Pancreas (tissue), 10 donors: ENCODE results near the gene PEAR1. TPM values are rescaled to one million over a fixed set of nuclear protein-coding genes. Genes with fewer than 3 reads are reported as not detected.

Experiments used
- ATAC-seq, 4 donors: fragments of 200-7000 bp; cut with Tn5 transposase; one replicate each; pipeline versions ENCODE4 v1.8.0 to v1.9.1; 2020; ENCODE audit warnings: mild to moderate bottlenecking in 4 of 4, moderate library complexity in 4 of 4
- DNase-seq, 6 donors: peaks; one replicate each; pipeline ENCODE4 v3.0.0-alpha.2; 2020
- FAIRE-seq: peaks from 2 replicates; lab custom pipeline; 2012; peaks lifted over from hg19 to GRCh38; lab: Jason Lieb, UNC
- H3K27ac ChIP-seq, 4 donors: fragments of 200-600 bp; sonication (generic); 1 replicate in 3 of 4; 2 replicates in 1 of 4; pipeline versions ENCODE4 v1.5.0 to v1.8.0; 2020
- H3K27me3 ChIP-seq, 4 donors: fragments of 200-600 bp; one replicate each; pipeline ENCODE4 v1.8.0; 2021
- H3K36me3 ChIP-seq, 3 donors: fragments of 200-600 bp; sonication (generic) in 1 of 3; one replicate each; pipeline versions ENCODE4 v1.5.0 to v1.8.0; 2020 to 2021
- H3K4me1 ChIP-seq, 3 donors: fragments of 200-600 bp; one replicate each; pipeline ENCODE4 v1.8.0; 2021
- H3K4me3 ChIP-seq, 4 donors: fragments of 200-600 bp; sonication (generic) in 2 of 4; one replicate each; pipeline versions ENCODE4 v1.5.0 to v1.8.0; 2020 to 2021
- H3K9me3 ChIP-seq, 4 donors: fragments of 200-600 bp; one replicate each; pipeline ENCODE4 v1.8.0; 2021
- WGBS, 2 donors: extraction: QIAGEN DNeasy Blood & Tissue Kit; methylation state at CpG; one replicate each; pipeline ENCODE4 v1.1.7; 2013; 5-methylcytosine and 5-hydroxymethylcytosine counted together
- intact Hi-C, 3 donors: fragments of 100-400 bp; cut with DNase I; formaldehyde crosslinking; loops; one replicate each; pipeline versions ENCODE4 v1.11.1 to v1.14.2; 2022
- polyA plus RNA-seq, 2 donors: library from polyadenylated mRNA; stranded (reverse); fragments of 200-250 nt; gene quantifications; one replicate each; pipeline ENCODE4 v1.2.3, GENCODE V29; 2013
- total RNA-seq, 6 donors: library from RNA; stranded (reverse); fragmentation: NEBNext Ultra II Directional in 4 of 6; extraction: Animal tissue kit (Norgen Biotek cat#: 25700) in 4 of 6; gene quantifications; one replicate each; pipeline versions ENCODE4 v1.2.1 to v1.2.4, GENCODE V29; 2021 to 2023
- TF ChIP-seq, protein P1 (sequence below), 4 donors: fragments of 200-600 bp; sonication (generic) in 3 of 4; IDR thresholded peaks; one replicate each; pipeline versions ENCODE4 v1.5.0 to v1.8.0; 2021; ENCODE audit warnings: antibody characterized with exemption in 4 of 4
- donor health status: healthy with polysubstance abuse.
- donor health status: DM: no; HTN: no; CAD: no; lungs with moderate emphysema.
- donor health status: DM: no; HTN: no; CAD: no.
- donor health status: control.
- donor health status: control.
- donor health status: Bipolar disorder and iron deficiency.
- donor health status: DM: yes; HTN: yes; CAD: no.
- donor health status: DM: no; HTN: no; CAD: no.
- donor health status: DM: no; HTN: no; CAD: no.
- donor health status: DM: yes; HTN: yes; CAD: no.

The PEAR1 gene
- total and polyA plus RNA-seq, 8 donors, result 1.7 to 7.1 (median 3.4) TPM

GRCh38 chr1:156931211-156931952, 37.9 kb downstream of the PEAR1 start:
- peak in 2 of 4 donors; percentile 29 to 31 for ATAC-seq
- H3K27me3 ChIP-seq, result peaks cover 0 to 4% (median 0%) of the 10 kb centered on the region in 4 donors
- peak in 1 of 6 donors; percentile 37 for DNase-seq
- 41 to 53% methylated on average over 11 of the region's 11 CpGs for WGBS, 2 donors
- no peak overlapping the region for H3K27ac ChIP-seq
- H3K9me3 ChIP-seq, result no peaks in the 10 kb centered on the region
- peak overlapping the region in 1 of 4 donors; percentile 5 for H3K4me3 ChIP-seq
- no peak for FAIRE-seq
- TF ChIP-seq, protein P1, sequence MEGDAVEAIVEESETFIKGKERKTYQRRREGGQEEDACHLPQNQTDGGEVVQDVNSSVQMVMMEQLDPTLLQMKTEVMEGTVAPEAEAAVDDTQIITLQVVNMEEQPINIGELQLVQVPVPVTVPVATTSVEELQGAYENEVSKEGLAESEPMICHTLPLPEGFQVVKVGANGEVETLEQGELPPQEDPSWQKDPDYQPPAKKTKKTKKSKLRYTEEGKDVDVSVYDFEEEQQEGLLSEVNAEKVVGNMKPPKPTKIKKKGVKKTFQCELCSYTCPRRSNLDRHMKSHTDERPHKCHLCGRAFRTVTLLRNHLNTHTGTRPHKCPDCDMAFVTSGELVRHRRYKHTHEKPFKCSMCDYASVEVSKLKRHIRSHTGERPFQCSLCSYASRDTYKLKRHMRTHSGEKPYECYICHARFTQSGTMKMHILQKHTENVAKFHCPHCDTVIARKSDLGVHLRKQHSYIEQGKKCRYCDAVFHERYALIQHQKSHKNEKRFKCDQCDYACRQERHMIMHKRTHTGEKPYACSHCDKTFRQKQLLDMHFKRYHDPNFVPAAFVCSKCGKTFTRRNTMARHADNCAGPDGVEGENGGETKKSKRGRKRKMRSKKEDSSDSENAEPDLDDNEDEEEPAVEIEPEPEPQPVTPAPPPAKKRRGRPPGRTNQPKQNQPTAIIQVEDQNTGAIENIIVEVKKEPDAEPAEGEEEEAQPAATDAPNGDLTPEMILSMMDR (IDR thresholded peaks at IDR 0.05), result no peak
- no peaks in the 10 kb centered on the region for H3K4me1 ChIP-seq
- H3K36me3 ChIP-seq, result no peaks in the 10 kb centered on the region
- intact Hi-C loops, result no loop called here

DNA sequence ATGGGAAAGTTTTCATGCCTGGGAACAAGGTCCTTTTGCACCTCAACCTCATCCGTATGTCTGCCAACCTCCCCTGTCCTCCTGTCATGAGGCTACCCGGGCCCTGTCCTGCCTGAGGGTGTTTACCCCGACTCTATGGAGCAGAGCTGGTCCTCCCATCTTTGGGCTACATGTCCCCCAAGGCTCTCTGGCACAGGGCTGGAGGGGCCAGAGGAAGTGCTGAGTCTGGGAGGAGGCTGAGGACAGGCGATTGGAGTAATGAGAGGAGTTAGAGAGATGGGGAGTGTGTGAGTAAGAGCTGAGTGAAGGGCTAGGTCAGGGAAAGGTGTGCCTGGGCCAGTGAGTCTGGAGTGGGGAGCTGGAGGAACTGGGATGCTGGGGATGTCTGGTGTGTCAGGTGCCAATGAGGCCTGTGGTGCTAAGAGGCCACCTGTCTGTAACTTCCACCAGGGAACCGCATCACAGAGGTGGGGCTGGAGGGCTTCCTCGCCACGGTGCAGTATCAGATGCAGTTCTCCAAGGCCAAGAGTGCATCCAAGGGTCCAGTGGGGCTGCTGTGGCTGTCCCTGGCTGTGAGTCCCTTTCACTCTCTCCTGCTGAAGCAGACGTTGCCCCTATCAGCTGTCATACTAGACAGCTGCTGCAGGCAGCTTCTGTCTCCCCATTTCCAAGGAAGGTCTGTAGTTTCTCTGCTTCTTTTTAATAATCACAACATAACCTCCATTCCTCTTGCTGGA, 38.6 kb downstream of the PEAR1 start:
- peak in 1 of 6 donors; percentile 43 for DNase-seq
- intact Hi-C loops, result no loop called here
- Histone ChIP-seq H3K4me3 (no peak overlapping the region), H3K9me3 (no peaks in the 10 kb centered on the region), H3K36me3 (no peaks in the 10 kb centered on the region), H3K4me1 (no peaks in the 10 kb centered on the region), H3K27me3 (peaks cover 0 to 4% (median 0%) of the 10 kb centered on the region in 4 donors), H3K27ac (no peak overlapping the region)
- no peak for FAIRE-seq
- 41 to 42% methylated on average over 7 to 8 of the region's 8 CpGs for WGBS, 2 donors
- peak in 1 of 4 donors; percentile 8 for ATAC-seq
- TF ChIP-seq, protein P1 (IDR thresholded peaks at IDR 0.05), result no peak

DNA sequence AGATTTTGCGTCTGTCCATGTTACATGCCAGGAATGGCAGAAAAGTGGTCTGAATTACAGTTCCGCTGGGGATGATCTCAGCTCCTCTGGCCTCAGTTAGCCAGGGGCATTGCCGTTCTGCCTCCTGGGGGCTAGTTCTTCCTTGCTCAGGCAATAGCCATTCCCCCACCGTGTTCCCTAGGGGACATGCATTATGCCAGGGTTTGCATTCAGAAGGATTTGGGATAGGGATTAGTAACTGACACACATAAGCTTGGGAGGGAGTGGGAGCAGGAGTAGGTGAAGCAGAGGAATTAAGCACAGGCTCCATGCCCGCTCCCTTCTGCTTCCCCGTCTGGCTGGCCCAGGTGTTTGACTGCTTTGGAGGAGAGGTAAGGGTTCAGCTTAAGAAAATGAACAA, 39.6 kb downstream of the PEAR1 start:
- peak in 1 of 6 donors; percentile 26 for DNase-seq
- intact Hi-C loops, result no loop called here

GRCh38 chr1:156935505-156936128, 42.1 kb downstream of the PEAR1 start:
- peaks cover 0 to 17% (median 8%) of the 10 kb centered on the region in 3 donors for H3K36me3 ChIP-seq
- intact Hi-C loops, result no loop called here
- no peak for DNase-seq
- H3K27me3 ChIP-seq, result no peaks in the 10 kb centered on the region
- no peak for ATAC-seq
- FAIRE-seq, result no peak
- no peaks in the 10 kb centered on the region for H3K4me1 ChIP-seq
- WGBS, 2 donors, result 92 to 93% methylated on average over 17 of the region's 17 CpGs
- no peak overlapping the region for H3K27ac ChIP-seq
- H3K9me3 ChIP-seq, result no peaks in the 10 kb centered on the region
- TF ChIP-seq, protein P1 (IDR thresholded peaks at IDR 0.05), result no peak
- no peak overlapping the region for H3K4me3 ChIP-seq

More for the DNA sequence above, 39.6 kb downstream of the PEAR1 start:
- 74 to 79% methylated on average over 6 of the region's 6 CpGs for WGBS, 2 donors
- TF ChIP-seq, protein P1 (IDR thresholded peaks at IDR 0.05), result no peak
- H3K27me3 ChIP-seq, result peaks cover 0 to 4% (median 0%) of the 10 kb centered on the region in 4 donors
- H3K4me3 ChIP-seq, result no peak overlapping the region
- no peaks in the 10 kb centered on the region for H3K9me3 ChIP-seq
- no peak for FAIRE-seq
- no peaks in the 10 kb centered on the region for H3K4me1 ChIP-seq
- H3K27ac ChIP-seq, result no peak overlapping the region
- no peaks in the 10 kb centered on the region for H3K36me3 ChIP-seq
- no peak for ATAC-seq
